Type B pancreatic cell (in vitro differentiated cells): ENCODE measurements around the gene FKRP. TPM values are rescaled to one million over a fixed set of nuclear protein-coding genes. Genes with fewer than 3 reads are reported as not detected.
"Not testable (repeated sequence)": the region's sequence is repeated elsewhere in the genome, so short reads cannot be mapped to it uniquely, and the experiment has no call there.

Source experiments
- DNase-seq: peaks from one replicate; pipeline ENCODE4 v3.0.0; 2021; ENCODE audit warnings: mixed read lengths; ENCODE audit not compliant: unreplicated experiment; ENCODE audit errors: extremely low spot score
- H3K27ac Mint-ChIP-seq: 2 replicates; pipeline ENCODE4 v1.8.0; 2021; ENCODE audit warnings: mild to moderate bottlenecking, mixed read lengths
- H3K27me3 Mint-ChIP-seq: 2 replicates; pipeline ENCODE4 v1.8.0; 2021; ENCODE audit warnings: mixed read lengths
- H3K36me3 Mint-ChIP-seq: 2 replicates; pipeline ENCODE4 v1.8.0; 2021; ENCODE audit warnings: mixed read lengths
- H3K4me1 Mint-ChIP-seq: one replicate; pipeline ENCODE4 v1.8.0; 2021; ENCODE audit warnings: mixed read lengths; ENCODE audit not compliant: unreplicated experiment
- H3K4me3 Mint-ChIP-seq: 2 replicates; pipeline ENCODE4 v1.8.0; 2021; ENCODE audit warnings: mild to moderate bottlenecking, mixed read lengths
- H3K9me3 Mint-ChIP-seq: 2 replicates; pipeline ENCODE4 v1.8.0; 2021; ENCODE audit warnings: mixed read lengths
- CTCF ChIP-seq: fragments of 200-600 bp; sonication (generic); conservative IDR thresholded peaks from 2 replicates; pipeline ENCODE4 v1.5.0; 2021; ENCODE audit warnings: antibody characterized with exemption, mild to moderate bottlenecking
- total RNA-seq: library from RNA; stranded (reverse); gene quantifications from 2 replicates; pipeline ENCODE4 v1.2.1, GENCODE V29; 2021; ENCODE audit warnings: low replicate concordance

The FKRP gene
- total RNA-seq, 1 donor from 2014 or later = 38.4 TPM

- H3K27me3 Mint-ChIP-seq = no peaks in the 10 kb centered on the region
- peaks cover 3% of the 10 kb centered on the region for H3K4me1 Mint-ChIP-seq
- no peak for TF ChIP-seq CTCF
- H3K9me3 Mint-ChIP-seq = no peaks in the 10 kb centered on the region
- H3K36me3 Mint-ChIP-seq = peaks cover 13% of the 10 kb centered on the region
- no peak overlapping the region for H3K4me3 Mint-ChIP-seq
- no peak for DNase-seq
- no peak overlapping the region for H3K27ac Mint-ChIP-seq
Observed at GRCh38 chr19:46775642-46776258, 29.9 kb downstream of the FKRP start.

GRCh38 chr19:46776927-46777911 lies 31.4 kb downstream of the FKRP start:
- Mint-ChIP-seq H3K4me1 (no peaks in the 10 kb centered on the region), H3K36me3 (peaks cover 16% of the 10 kb centered on the region), H3K4me3 (no peak overlapping the region), H3K27me3 (no peaks in the 10 kb centered on the region), H3K9me3 (no peaks in the 10 kb centered on the region), H3K27ac (peak overlapping the region; percentile 26)
- no peak for DNase-seq
- no peak for TF ChIP-seq CTCF

- peak overlapping the region; percentile 26 for H3K27ac Mint-ChIP-seq
- not testable (repeated sequence) for H3K27me3 Mint-ChIP-seq, DNase-seq, H3K9me3 Mint-ChIP-seq, H3K4me1 Mint-ChIP-seq, H3K4me3 Mint-ChIP-seq
- H3K36me3 Mint-ChIP-seq = peaks cover 23% of the 10 kb centered on the region
Observed at GRCh38 chr19:46777956-46778645, 32.2 kb downstream of the FKRP start.

- Mint-ChIP-seq H3K27me3 (no peaks in the 10 kb centered on the region), H3K4me1 (peaks cover 36% of the 10 kb centered on the region), H3K4me3 (peak overlapping the region; percentile 28), H3K9me3 (no peaks in the 10 kb centered on the region), H3K36me3 (peaks cover 16% of the 10 kb centered on the region), H3K27ac (peak overlapping the region; percentile 34)
- TF ChIP-seq CTCF = no peak
- no peak for DNase-seq
Observed at GRCh38 chr19:46782355-46783019, 36.6 kb downstream of the FKRP start.

- Mint-ChIP-seq H3K9me3 (no peaks in the 10 kb centered on the region), H3K27me3 (no peaks in the 10 kb centered on the region), H3K27ac (peak overlapping the region; percentile 94), H3K36me3 (peaks cover 13% of the 10 kb centered on the region), H3K4me3 (peak overlapping the region; percentile 97), H3K4me1 (peaks cover 36% of the 10 kb centered on the region)
- no peak for DNase-seq
- TF ChIP-seq CTCF = no peak
Observed at GRCh38 chr19:46783670-46784069, 37.8 kb downstream of the FKRP start.
